Endodermal cell (in vitro differentiated cells): ENCODE results near the gene PCBP3. TPM values are rescaled to one million over a fixed set of nuclear protein-coding genes. Genes with fewer than 3 reads are reported as not detected.
"Not testable (repeated sequence)": the region's sequence is repeated elsewhere in the genome, so short reads cannot be mapped to it uniquely, and the experiment has no call there.

Experiments
- DNase-seq: peaks from one replicate; pipeline ENCODE4 v3.0.0-alpha.2; 2017
- H3K27ac ChIP-seq: 2 replicates; pipeline ENCODE4 v1.5.1; 2013; ENCODE audit warnings: mild to moderate bottlenecking, low read depth, low read length, moderate library complexity
- H3K27me3 ChIP-seq: 2 replicates; pipeline ENCODE4 v1.6.1; 2013; ENCODE audit warnings: mild to moderate bottlenecking, low read length, moderate library complexity; ENCODE audit not compliant: insufficient read depth, control insufficient read depth, poor library complexity, severe bottlenecking
- H3K36me3 ChIP-seq: 2 replicates; pipeline ENCODE4 v1.7.0; 2013; ENCODE audit warnings: mild to moderate bottlenecking, low read length, moderate library complexity; ENCODE audit not compliant: control insufficient read depth, insufficient read depth
- H3K4me1 ChIP-seq: one replicate; pipeline ENCODE4 v1.7.0; 2013; ENCODE audit warnings: low read length; ENCODE audit not compliant: control insufficient read depth, insufficient read depth
- H3K4me3 ChIP-seq: 2 replicates; pipeline ENCODE4 v1.5.1; 2013; ENCODE audit warnings: mild to moderate bottlenecking, low read length, moderate library complexity
- H3K9ac ChIP-seq: 2 replicates; pipeline ENCODE4 v1.6.1; 2013; ENCODE audit warnings: mild to moderate bottlenecking, low read length, moderate library complexity; ENCODE audit not compliant: poor library complexity, severe bottlenecking; ENCODE audit errors: extremely low read depth
- H3K9me3 ChIP-seq: 2 replicates; pipeline ENCODE4 v1.6.1; 2013; ENCODE audit warnings: mild to moderate bottlenecking, low read length, moderate library complexity; ENCODE audit not compliant: control insufficient read depth
- H3K27ac Mint-ChIP-seq: 2 replicates; pipeline ENCODE4 v1.8.0; 2020; ENCODE audit warnings: mixed read lengths
- H3K27me3 Mint-ChIP-seq: 2 replicates; pipeline ENCODE4 v1.8.0; 2021; ENCODE audit warnings: mild to moderate bottlenecking, mixed read lengths; ENCODE audit not compliant: insufficient read depth
- H3K36me3 Mint-ChIP-seq: 2 replicates; pipeline ENCODE4 v1.8.0; 2020; ENCODE audit warnings: low read depth, mixed read lengths
- H3K4me1 Mint-ChIP-seq: 2 replicates; pipeline ENCODE4 v1.8.0; 2020; ENCODE audit warnings: mixed read lengths
- H3K4me3 Mint-ChIP-seq: 2 replicates; pipeline ENCODE4 v1.8.0; 2020; ENCODE audit warnings: mild to moderate bottlenecking, moderate library complexity, mixed read lengths
- H3K9me3 Mint-ChIP-seq: 2 replicates; pipeline ENCODE4 v1.8.0; 2020; ENCODE audit warnings: mild to moderate bottlenecking, mixed read lengths
- WGBS, 2 experiments: methylation state at CpG; one replicate each; pipeline versions ENCODE4 v1.1.5 to v1.1.7; 2013; ENCODE audit warnings: missing lambda C conversion rate in 2 of 2, mixed read lengths in 1 of 2; ENCODE audit not compliant: insufficient coverage in 1 of 2, insufficient read length in 1 of 2; 5-methylcytosine and 5-hydroxymethylcytosine counted together
- total RNA-seq, 2 donors: library from RNA; stranded (reverse); fragmentation: NEBNext Ultra II Directional in 1 of 2; extraction: Animal tissue kit (Norgen Biotek cat#: 25700) in 1 of 2; gene quantifications; 2 replicates in 1 of 2; 3 replicates in 1 of 2; pipeline ENCODE4 v1.2.1, GENCODE V29; 2021
- TF ChIP-seq, protein P1 (sequence below): fragments of 200-600 bp; sonication (generic); conservative IDR thresholded peaks from 2 replicates; pipeline ENCODE4 v1.5.0; 2021; ENCODE audit warnings: antibody characterized with exemption, mild to moderate bottlenecking

PCBP3 gene
- total RNA-seq, 2 donors from 2014 or later = 2.1 to 10.6 TPM

DNA sequence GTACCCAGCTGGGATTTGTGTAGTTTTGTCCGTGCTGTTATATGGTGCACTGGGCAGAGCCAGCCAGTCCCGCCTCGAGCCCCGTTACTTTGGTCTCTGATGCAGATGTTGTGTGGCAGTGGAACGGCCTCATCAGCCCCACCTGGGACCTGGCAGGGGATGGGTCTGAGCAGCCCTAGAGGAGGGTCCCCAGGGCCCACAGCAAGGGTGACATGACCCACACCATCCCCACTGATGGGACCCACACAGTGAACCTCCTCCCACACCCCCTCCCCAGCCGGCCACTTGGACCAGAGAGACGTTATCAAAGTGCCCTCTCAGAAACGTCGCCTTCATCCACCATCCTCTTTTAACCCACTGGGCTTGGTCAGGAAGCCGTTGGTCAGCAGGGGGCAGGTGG is 42.0 kb upstream of the PCBP3 start:
- WGBS, 2 experiments = 70 to 88% methylated on average over 3 to 10 of the region's 10 CpGs
- Histone ChIP-seq H3K27ac (no peak overlapping the region), H3K36me3 (no peaks in the 10 kb centered on the region), H3K9ac (no peak overlapping the region), H3K9me3 (peaks cover 22% of the 10 kb centered on the region), H3K4me3 (no peak overlapping the region), H3K27me3 (no peaks in the 10 kb centered on the region), H3K4me1 (no peaks in the 10 kb centered on the region)
- DNase-seq = peak; percentile 21
- H3K36me3 Mint-ChIP-seq = no peaks in the 10 kb centered on the region
- TF ChIP-seq, protein P1, sequence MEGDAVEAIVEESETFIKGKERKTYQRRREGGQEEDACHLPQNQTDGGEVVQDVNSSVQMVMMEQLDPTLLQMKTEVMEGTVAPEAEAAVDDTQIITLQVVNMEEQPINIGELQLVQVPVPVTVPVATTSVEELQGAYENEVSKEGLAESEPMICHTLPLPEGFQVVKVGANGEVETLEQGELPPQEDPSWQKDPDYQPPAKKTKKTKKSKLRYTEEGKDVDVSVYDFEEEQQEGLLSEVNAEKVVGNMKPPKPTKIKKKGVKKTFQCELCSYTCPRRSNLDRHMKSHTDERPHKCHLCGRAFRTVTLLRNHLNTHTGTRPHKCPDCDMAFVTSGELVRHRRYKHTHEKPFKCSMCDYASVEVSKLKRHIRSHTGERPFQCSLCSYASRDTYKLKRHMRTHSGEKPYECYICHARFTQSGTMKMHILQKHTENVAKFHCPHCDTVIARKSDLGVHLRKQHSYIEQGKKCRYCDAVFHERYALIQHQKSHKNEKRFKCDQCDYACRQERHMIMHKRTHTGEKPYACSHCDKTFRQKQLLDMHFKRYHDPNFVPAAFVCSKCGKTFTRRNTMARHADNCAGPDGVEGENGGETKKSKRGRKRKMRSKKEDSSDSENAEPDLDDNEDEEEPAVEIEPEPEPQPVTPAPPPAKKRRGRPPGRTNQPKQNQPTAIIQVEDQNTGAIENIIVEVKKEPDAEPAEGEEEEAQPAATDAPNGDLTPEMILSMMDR = no peak
- peaks cover 25% of the 10 kb centered on the region for H3K27me3 Mint-ChIP-seq
- H3K9me3 Mint-ChIP-seq = peaks cover 10% of the 10 kb centered on the region
- H3K4me3 Mint-ChIP-seq = no peak overlapping the region
- H3K4me1 Mint-ChIP-seq = no peaks in the 10 kb centered on the region
- H3K27ac Mint-ChIP-seq = no peak overlapping the region

DNA sequence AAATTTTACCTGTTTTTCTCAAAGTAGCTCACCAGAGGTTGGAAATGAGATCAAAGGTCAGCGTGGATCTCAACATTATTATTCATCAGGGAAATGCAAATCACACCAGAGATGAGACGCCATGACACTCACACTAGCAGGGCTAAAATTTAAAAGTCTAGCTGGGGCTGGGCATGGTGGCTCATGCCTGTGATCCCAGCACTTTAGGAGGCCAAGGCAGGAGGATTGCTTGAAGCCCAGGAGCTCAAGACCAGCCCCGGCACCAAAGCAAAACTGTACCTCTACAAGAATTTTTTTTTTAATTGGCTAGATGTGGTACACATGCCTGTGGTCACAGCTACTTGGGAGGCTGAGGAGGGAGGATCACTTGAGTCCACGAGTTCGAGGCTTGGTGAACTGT is 41.4 kb upstream of the PCBP3 start:
- Histone ChIP-seq H3K9me3 (peaks cover 22% of the 10 kb centered on the region), H3K4me1 (no peaks in the 10 kb centered on the region), H3K27me3 (no peaks in the 10 kb centered on the region), H3K27ac (no peak overlapping the region), H3K4me3 (no peak overlapping the region), H3K9ac (no peak overlapping the region), H3K36me3 (no peaks in the 10 kb centered on the region)
- no peaks in the 10 kb centered on the region for H3K4me1 Mint-ChIP-seq
- H3K9me3 Mint-ChIP-seq = peaks cover 10% of the 10 kb centered on the region
- no peak overlapping the region for H3K4me3 Mint-ChIP-seq
- H3K36me3 Mint-ChIP-seq = no peaks in the 10 kb centered on the region
- peaks cover 20% of the 10 kb centered on the region for H3K27me3 Mint-ChIP-seq
- DNase-seq = peak; percentile 5
- TF ChIP-seq, protein P1 = no peak
- 82 to 85% methylated on average over 4 to 5 of the region's 5 CpGs for WGBS, 2 experiments
- H3K27ac Mint-ChIP-seq = no peak overlapping the region

GRCh38 chr21:45603481-45603880 is 40.0 kb upstream of the PCBP3 start:
- H3K4me3 ChIP-seq = no peak overlapping the region
- no peak overlapping the region for H3K27ac ChIP-seq
- DNase-seq = no peak
- no peaks in the 10 kb centered on the region for H3K36me3 ChIP-seq
- no peak overlapping the region for H3K27ac Mint-ChIP-seq
- TF ChIP-seq, protein P1 = no peak
- no peaks in the 10 kb centered on the region for H3K27me3 ChIP-seq
- H3K9ac ChIP-seq = no peak overlapping the region
- H3K9me3 Mint-ChIP-seq = peaks cover 10% of the 10 kb centered on the region
- H3K27me3 Mint-ChIP-seq = peaks cover 24% of the 10 kb centered on the region
- no peaks in the 10 kb centered on the region for H3K4me1 Mint-ChIP-seq
- H3K4me1 ChIP-seq = no peaks in the 10 kb centered on the region
- H3K9me3 ChIP-seq = peaks cover 22% of the 10 kb centered on the region
- H3K36me3 Mint-ChIP-seq = no peaks in the 10 kb centered on the region
- no peak overlapping the region for H3K4me3 Mint-ChIP-seq

DNA sequence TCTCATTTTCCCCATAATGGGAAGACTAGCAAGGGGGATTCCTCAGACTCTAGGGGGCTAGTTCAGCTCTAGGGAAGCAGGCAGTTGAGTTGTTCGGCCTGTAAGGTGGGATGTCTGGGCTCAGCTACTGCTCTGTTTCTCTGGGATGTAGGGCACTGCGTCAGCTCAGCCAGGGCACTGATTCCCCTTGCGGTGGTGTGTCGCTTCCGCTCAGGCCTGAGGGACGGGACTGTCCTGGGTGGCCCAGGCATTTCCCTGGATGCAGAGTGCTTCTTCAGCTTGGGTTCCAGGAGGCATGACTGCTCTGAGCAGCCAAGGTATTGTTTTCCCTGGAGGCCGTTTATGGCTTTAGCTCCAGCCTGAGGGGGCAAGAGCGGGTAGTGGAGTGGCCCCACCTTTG is 38.8 kb upstream of the PCBP3 start:
- H3K9me3 Mint-ChIP-seq = peaks cover 10% of the 10 kb centered on the region
- H3K4me3 ChIP-seq, H3K27me3 ChIP-seq, H3K36me3 Mint-ChIP-seq, H3K4me1 Mint-ChIP-seq, H3K9ac ChIP-seq, H3K4me1 ChIP-seq, H3K36me3 ChIP-seq, H3K27ac ChIP-seq, H3K27ac Mint-ChIP-seq, H3K4me3 Mint-ChIP-seq: not testable (repeated sequence)
- peaks cover 22% of the 10 kb centered on the region for H3K9me3 ChIP-seq
- peak; percentile 32 for DNase-seq
- 93 to 100% methylated on average over 1 to 6 of the region's 8 CpGs for WGBS, 2 experiments
- H3K27me3 Mint-ChIP-seq = peaks cover 21% of the 10 kb centered on the region
